Measurements from ENCODE around the gene CCDC27.
"Not testable (repeated sequence)": the region's sequence is repeated elsewhere in the genome, so short reads cannot be mapped to it uniquely, and the experiment has no call there.

The CCDC27 gene

DNA sequence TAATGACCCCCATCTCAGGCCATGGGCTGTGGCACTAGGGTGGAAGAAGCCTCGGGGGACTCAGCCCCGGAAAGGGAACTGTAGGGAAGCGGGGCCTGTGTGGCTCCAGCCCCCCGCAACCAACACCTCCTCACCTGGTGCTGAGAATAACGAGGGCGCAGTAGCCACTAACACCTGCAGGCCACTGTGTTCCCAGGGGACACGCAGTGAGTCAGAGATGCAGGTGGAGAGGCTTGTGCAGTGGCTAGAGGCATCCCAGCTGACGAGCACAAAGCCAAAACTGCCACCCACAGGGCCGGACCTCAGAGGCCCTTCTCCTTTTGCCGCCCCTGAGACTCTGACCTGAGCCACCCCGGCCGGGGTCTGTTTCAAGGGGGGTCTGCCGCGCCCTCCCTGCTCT is 33.5 kb upstream of the CCDC27 start:
- DNase-seq (ENCODE audit: low spot score), result no peak

DNA sequence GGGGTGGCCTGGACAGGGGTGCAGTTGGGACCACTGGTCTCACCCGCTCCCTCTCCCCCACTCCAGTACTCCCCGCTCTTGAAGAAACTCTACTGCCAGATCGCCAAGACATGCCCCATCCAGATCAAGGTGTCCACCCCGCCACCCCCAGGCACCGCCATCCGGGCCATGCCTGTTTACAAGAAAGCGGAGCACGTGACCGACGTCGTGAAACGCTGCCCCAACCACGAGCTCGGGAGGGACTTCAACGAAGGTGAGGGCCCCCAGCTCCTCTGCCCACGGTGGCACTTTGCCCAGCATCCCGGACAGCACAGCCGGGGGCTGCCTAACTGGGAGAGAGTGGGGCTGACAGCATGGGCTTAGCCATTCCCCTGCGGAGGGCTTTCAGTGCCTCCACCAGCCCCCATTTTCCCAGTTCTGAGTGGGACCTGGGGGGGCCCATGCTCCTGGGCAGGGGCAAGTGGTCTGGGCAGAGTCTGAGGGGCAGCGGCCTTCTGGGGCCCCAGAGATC is 30.2 kb upstream of the CCDC27 start:
- DNase-seq (ENCODE audit: low spot score), result no peak

DNA sequence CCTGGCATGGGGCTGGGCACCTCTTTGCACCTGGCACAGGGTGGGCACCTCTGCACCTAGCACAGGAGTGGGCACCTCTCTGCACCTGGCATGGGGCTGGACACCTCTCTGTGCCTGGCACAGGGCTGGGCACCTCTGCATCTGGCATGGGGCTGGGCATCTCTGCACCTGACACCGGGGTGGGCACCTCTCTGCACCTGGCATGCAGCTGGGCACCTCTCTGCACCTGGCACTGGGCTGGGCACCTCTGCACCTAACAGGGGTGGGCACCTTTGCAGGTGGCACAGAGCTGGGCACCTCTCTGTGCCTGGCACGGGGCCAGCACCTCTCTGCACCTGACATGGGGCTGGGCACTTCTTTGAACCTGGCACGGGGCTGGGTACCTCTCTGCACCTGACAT is 29.4 kb upstream of the CCDC27 start:
- DNase-seq (ENCODE audit: low spot score), result no peak

DNA sequence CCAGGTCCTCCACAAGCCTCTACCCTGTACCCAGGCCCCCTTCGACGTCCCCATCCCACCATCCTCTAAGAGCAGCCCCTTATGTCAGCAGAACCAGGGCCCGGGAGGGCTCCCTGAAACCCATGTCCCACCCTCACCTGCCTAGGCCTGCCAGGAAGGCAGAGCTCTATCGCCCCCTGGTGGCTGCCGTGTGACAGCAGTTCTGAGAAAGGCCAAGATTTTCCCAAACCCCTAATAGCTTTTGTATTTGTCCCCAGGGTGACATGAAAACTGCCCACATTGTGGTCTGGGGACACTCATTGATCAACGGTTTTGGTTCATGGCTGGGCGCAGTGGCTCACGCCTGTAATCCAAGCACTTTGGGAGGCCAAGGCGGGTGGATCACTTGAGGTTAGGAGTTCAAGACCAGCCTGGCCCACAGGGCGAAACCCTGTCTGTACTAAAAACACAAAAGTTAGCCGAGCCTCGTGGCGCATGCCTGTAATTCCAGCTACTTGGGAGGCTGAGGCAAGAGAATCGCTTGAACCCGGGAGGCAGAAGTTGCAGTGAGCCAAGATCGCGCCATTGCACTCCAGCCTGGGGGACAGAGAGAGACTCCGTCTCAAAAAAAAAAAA is 27.7 kb upstream of the CCDC27 start:
- not testable (repeated sequence) for DNase-seq (ENCODE audit: low spot score)

DNA sequence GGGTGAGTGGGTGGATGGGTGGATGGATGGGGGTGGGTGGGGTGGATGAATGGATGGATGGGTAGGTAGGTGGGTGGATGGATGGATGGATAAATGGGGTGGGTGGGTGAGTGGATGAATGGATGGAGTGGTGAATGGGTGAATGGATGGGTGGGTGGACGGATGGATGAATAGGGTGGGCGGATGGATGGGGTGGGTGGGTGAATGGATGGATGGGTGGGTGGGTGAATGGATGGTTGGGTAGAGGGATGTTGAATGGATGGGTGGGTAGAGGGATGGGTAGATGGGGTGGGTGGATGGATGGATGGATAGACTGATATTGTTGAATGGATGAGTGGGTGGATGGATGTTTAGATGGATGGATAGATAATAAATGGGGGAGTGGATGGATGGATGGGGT is 26.9 kb upstream of the CCDC27 start:
- no peak for DNase-seq (ENCODE audit: low spot score)

DNA sequence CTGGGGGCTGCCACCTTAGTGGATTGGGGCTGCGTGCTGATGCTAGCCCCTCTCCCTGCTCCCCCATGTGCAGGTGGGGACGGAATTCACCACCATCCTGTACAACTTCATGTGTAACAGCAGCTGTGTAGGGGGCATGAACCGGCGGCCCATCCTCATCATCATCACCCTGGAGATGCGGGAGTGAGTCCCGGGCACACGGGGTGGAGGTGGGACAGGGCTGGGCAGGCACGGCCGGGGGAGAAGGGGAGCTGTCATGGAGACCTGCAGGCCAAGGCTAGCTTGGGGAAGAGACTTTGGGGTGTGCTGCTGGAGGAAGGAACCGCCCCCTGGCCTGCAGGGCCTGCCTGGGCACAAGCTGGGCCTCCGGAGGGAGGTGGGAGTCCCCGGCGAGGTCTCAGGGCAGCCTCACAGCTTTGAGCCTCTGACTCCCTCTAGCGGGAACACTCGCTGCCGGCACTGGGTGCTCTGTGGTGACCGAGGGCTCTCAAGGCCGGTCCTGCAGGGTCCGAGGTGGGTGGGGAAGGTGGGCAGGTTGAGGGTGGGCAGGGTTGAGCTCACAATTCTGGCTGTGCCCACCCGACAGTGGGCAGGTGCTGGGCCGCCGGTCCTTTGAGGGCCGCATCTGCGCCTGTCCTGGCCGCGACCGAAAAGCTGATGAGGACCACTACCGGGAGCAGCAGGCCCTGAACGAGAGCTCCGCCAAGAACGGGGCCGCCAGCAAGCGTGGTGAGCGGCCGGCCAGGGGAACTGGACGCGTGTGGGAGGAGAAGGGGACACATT is 25.0 kb upstream of the CCDC27 start:
- DNase-seq (ENCODE audit: low spot score), result no peak

DNA sequence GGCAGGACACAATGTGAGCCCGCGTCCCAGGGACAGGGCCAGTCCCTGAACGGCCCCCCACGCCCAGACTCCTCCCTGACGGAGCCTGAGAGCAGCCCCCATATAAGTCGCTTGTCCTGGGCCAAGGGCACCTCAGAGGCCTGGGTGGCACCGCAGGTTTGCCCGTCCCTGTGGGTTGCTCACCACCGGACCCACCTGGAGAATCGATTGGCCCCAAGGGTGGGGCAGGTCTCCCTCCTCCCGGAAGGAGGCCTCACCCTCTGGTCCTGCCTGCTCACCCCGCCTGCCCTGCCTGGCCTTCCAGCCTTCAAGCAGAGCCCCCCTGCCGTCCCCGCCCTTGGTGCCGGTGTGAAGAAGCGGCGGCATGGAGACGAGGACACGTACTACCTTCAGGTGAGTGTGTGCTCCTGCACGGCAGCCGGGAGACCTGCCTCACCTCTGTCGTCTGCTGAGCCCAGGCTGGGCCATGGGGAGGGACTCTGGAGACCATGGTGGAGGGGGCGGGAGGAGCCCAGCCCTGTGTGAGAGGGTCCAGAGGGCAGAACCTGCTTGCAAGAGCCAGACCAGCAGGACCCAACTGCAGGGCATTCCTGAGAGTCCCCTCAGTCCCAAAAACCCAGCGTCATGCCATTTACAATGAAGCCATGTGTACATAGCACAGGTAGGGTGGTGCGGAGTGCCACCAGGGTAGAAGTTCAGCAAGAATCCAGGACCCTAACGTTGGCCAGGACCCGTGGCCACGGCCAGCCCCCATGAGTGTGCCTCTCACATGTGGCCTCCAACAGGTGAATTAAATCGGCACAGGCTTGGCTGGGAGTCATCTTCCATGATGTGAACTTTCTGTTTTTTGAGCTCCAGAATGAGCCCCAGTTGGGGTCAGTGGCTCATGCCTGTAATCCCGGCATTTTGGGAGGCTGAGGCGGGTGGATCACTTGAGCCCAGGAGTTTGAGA is 24.1 kb upstream of the CCDC27 start:
- no peak for DNase-seq (ENCODE audit: low spot score)

DNA sequence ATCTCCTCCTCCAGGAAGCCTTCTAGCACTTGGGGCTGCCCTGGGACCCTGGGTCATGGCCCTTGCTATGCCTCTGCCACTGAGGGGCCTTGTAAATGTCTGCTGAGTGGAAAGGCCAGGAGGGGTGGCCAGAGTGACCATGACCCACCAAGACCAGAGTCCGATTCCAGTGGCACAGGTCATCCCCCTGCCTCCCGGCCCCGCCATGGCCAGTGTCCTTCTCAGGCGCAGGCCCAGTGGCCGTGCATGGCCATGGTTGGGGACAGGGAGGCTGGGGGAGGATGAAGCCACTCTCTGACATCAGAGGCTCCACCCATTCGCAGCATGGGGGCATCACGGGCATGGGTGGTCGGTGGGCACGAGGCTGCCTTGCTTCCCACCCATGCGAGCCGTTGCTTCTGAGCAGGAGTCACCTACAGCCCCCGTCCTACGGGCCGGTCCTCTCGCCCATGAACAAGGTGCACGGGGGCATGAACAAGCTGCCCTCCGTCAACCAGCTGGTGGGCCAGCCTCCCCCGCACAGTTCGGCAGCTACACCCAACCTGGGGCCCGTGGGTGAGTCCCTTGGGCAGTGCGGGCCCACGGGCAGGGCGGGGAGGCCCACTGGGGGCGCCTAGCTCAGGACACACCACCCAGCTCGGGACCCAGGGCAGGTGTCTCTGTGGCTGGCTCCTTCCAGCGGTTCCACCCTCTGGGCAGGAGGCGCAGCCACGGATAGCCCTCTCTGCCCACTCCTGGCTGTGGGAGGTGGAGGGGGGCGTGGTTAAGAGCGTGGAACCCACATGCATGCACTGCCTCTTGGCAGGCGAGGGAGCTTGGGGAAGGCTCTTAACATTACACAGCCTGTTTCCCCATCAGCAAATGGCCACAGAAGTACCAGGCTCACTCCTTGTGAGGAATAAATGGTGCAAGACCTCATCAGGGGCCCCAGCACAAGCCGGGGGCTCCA is 22.4 kb upstream of the CCDC27 start:
- DNase-seq (ENCODE audit: low spot score), result no peak

DNA sequence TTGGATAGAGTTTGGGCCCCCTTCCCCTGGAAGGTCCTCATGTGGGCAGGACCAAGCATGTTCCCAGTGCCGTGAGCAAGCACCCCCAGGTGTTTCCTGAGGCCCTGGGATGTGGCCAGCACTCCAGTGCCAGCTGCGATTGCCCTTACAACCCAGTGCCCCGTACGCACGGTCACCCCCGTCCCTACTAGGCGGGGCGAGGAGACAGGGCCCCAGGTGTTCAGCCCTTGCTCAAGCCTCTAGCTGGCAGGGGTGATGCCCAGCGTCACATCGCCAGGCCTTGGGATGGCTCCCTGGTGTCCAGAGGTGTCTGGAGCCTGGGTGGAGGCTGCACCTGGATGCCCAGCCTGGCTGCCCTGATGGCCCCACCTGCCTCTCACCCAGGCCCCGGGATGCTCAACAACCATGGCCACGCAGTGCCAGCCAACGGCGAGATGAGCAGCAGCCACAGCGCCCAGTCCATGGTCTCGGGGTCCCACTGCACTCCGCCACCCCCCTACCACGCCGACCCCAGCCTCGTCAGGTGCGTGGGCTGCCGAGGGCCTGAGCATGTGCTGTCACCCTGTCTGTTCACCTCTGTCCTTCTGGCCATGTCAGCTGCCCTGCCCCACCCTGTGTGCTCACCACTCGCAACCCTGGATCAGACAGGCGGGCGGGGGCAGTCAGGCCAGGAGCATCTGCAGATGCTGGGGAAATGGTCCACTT is 21.6 kb upstream of the CCDC27 start:
- no peak for DNase-seq (ENCODE audit: low spot score)

DNA sequence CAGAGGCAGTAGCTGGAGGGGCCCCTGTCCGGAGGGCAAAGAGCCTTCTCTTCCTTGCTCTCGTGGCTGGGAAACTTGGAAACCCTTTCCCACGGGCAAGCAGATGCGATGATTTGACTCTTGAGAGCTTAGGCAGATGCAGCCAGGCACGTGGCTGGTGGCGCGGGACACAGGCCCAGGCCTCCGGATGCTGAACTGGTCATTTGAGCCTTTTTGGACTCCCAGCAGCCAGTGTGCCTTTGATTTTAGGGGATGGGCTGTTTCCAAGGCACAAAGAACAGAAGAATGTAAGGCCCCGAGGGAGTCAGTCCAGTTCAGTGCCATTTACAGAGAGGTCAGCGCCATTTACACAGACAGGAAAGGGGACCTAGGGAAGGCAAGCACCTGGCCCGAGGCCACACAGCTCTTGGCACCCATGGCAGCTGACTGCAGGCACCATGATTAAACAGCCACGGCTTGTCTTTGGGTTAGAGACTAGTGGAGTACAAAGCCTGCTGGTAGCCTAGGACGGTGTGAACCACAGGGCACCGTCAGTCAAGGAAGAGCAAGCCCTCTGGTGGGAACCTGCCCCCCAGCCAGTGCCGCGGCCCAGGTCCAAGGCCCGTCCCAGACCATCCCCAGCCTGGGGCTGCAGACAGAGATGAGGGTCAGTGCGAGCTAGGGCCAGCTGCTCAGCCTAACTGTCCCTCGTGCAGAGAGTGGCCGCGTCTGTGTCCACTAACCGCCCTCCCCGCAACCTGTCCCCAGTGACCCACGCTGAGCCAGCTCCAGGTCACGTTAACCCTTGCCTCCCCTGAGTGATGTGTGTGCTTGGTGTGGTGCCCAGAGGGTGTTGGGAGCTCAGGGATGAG is 20.4 kb upstream of the CCDC27 start:
- no peak for DNase-seq (ENCODE audit: low spot score)

DNA sequence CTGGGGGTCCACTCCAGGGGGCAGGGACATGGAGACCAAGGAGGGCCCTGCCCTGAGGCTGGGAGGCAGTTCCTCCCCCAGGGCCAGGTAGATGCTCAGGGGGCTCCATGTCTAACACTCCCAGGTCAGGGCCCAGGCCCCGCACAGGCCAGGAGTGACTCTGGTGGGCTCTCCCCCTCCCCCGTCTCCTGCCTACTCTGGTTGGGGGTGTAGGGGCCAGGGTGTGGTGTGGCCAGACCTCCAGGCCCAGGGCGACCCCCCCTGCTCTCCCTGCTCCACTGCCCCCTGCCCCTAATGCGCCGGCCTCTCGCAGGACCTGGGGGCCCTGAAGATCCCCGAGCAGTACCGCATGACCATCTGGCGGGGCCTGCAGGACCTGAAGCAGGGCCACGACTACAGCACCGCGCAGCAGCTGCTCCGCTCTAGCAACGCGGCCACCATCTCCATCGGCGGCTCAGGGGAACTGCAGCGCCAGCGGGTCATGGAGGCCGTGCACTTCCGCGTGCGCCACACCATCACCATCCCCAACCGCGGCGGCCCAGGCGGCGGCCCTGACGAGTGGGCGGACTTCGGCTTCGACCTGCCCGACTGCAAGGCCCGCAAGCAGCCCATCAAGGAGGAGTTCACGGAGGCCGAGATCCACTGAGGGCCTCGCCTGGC is 19.7 kb upstream of the CCDC27 start:
- no peak for DNase-seq (ENCODE audit: low spot score)

DNA sequence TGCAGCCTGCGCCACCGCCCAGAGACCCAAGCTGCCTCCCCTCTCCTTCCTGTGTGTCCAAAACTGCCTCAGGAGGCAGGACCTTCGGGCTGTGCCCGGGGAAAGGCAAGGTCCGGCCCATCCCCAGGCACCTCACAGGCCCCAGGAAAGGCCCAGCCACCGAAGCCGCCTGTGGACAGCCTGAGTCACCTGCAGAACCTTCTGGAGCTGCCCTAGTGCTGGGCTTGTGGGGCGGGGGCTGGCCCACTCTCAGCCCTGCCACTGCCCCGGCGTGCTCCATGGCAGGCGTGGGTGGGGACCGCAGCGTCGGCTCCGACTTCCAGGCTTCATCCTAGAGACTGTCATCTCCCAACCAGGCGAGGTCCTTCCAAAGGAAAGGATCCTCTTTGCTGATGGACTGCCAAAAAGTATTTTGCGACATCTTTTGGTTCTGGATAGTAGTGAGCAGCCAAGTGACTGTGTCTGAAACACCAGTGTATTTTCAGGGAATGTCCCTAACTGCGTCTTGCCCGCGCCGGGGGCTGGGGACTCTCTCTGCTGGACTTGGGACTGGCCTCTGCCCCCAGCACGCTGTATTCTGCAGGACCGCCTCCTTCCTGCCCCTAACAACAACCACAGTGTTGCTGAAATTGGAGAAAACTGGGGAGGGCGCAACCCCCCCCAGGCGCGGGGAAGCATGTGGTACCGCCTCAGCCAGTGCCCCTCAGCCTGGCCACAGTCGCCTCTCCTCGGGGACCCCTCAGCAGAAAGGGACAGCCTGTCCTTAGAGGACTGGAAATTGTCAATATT is 19.0 kb upstream of the CCDC27 start:
- no peak for DNase-seq (ENCODE audit: low spot score)

DNA sequence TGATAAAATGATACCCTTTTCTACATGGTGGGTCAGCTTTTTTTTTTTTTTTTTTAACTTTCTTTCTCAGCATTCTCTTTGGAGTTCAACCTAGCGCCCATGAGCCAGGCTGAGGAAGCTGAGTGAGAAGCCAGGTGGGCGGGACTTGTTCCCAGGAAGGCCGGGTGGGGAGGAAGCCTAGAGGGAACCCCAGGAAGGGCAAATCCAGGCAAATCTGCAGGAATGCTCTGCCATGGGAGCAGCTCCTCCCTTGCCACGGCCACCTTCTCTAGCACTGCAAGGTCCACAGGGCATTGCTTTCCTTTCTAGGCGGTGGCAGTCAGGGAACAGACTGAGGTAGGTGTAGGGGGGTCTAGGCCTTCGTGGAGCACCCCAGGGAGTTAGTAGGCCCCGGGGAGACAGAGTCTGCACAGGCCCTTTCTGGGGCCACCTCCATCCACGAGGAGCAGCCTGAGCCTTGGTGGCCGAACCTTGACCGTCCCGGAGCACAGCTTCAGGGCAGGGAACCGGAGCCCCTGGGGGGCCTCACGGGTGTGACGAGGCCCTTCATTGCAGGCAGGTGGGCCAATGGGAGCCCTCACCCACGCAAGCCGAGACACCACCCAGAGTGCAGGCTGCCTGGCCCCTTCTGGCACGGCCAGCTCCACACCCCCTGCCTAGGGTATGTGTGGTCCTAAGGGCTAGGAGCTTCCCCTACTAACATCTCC is 18.2 kb upstream of the CCDC27 start:
- DNase-seq (ENCODE audit: low spot score), result no peak

DNA sequence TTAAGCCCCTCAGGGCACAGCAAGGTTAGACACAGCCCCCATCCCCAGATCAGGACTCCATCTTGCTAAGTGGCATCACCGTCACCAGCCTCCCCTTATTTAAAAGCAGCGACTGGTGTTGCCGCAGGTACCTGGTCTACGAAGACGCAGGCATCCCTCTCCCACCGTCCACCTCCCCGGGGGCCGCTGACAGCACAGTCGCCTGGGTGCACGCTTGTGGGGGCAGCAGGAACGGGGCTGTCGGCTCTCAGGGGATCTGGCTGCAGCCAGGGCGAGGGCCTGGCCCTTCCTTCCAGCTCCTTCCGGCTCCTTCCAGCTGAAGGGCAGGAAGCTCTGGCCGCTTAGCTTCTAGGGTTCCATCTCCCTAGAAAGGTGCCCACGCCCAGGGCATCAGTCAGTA is 17.6 kb upstream of the CCDC27 start:
- no peak for DNase-seq (ENCODE audit: low spot score)

DNA sequence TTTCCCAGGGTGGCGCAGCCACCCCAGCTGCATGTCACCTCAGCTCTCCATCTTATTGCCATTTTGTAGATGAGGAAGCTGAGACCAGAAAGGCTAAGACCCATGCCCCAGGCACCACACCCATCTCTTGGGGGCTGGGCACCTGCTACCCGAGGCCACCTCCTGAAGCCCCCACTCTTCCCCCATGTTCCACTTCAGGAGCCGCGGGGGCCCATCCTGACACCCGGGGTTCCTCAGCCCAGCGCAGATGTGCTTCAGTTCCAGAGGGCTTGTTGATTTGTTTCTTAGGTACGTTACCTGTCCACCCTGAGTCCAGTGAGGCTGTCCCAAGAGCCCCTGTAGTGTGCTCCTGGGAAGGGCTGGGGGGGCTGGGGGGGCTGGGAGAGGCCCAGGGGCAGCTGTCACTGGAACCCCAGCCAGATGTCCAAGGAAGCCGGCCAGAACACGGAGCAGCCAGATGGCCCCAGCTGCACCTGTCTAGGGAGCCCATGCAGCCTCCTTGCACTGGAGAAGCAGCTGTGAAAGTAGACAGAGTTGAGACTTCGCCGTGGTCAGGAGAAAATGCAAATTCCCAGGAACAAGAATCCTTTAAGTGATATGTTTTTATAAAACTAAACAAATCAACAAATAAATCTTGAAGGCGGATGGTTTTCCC is 17.1 kb upstream of the CCDC27 start:
- no peak for DNase-seq (ENCODE audit: low spot score)

DNA sequence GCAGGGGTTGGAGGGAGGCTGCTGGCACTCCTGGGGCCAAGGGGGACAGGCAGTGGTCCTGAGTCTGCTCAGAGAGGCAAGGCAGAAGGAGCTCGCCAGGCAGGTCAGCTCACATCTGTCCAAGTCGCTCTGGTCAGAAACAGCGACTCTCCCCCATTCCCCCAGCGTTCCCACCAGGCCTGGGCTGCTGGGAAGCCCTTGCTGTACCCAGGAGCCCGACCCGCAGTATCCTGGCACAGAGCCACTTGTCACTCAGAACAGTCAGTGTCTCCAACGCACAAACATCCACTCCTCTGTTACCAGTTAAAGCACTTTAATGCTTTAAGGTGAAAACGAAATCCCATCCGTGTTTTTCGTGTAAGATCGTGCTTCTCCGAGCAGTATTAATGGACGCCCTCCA is 16.6 kb upstream of the CCDC27 start:
- no peak for DNase-seq (ENCODE audit: low spot score)

DNA sequence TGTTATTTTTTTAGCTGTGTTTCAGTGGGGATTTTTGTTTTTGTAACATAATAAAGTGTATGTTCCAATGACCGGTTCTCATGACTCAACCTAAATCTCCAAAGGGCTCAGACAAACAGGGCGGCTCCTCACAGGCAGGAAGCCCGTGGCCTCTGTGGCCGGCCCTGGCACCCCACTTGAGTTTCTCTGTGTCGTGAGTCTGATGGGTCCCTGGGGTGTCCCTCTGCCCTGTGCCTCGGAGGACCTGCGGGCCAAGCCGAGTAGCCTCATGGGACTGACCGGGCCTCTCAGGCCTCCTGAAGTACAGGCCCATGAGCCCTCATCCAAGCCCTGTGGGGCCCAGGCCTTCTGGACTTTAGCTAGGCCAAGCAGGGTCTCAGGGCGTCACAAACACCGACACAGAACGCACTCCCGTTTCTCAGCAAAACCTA is 16.1 kb upstream of the CCDC27 start:
- no peak for DNase-seq (ENCODE audit: low spot score)

Data from left forelimb (tissue), 1 donor.